ENCODE measurements around the gene SLC7A7. TPM values are rescaled to one million over a fixed set of nuclear protein-coding genes. Genes with fewer than 3 reads are reported as not detected.

SLC7A7 gene
- total and polyA plus RNA-seq, 10 of the 15 experiments (the other 5 are each of a cell fraction or from before 2014, with no cell fraction given): 27.8 to 79.2 (median 50.8) TPM

GRCh38 chr14:22798528-22798927 lies 16.7 kb downstream of the SLC7A7 start:
- ATAC-seq (no peak), FAIRE-seq (no peak), DNase-seq (ENCODE audit: low read depth, low spot score) (no peak)
- no TSS peak for BruUV-seq (replicated peaks)
- no peak overlapping the region for H3K4me3 ChIP-seq
- ChIA-PET RAD21 (ENCODE audit: unreplicated experiment) (interaction anchor here (1.0 to 9.8 kb wide), 2 partner anchors 9 to 10 kb away, joined by 4 to 219 read pairs; partner anchors contain the start of gene SLC7A7), POLR2A (interaction anchor here (11.3 kb wide), 1 partner anchor 10 kb away, joined by 245 read pairs; the partner anchor contains the start of gene SLC7A7), SMC1A (ENCODE audit: uncharacterized antibody, unreplicated experiment) (interaction anchor here (0.6 to 20.3 kb wide), 4 partner anchors 11 to 477 kb away, joined by 3 to 395 read pairs (median 3); partner anchors contain the start of gene SLC7A7), CTCF (no interaction called here)
- peak overlapping the region; percentile 46 for H3K4me2 ChIP-seq (ENCODE audit: control insufficient read depth, insufficient read depth)
- H3K27ac ChIP-seq (ENCODE audit: control insufficient read depth, insufficient read depth): peak overlapping the region; percentile 63
- H3K27me3 ChIP-seq (replicated peaks in 1 of 2; ENCODE audit: control insufficient read depth in 2 of 2, insufficient read depth in 2 of 2, low read length in 1 of 2): no peaks in the 10 kb centered on the region
- H3K79me2 ChIP-seq (ENCODE audit: control insufficient read depth, insufficient read depth, low read length): peaks cover 43% of the 10 kb centered on the region
- peaks cover 70% of the 10 kb centered on the region for H3K4me1 ChIP-seq (ENCODE audit: control insufficient read depth, insufficient read depth, low read length)
- 54% methylated on average over 2 of the region's 2 CpGs for WGBS (ENCODE audit: insufficient coverage, insufficient replicate concordance, low lambda C conversion rate, missing lambda C conversion rate)
- peak overlapping the region; percentile 28 for H2AFZ ChIP-seq (ENCODE audit: control insufficient read depth, low read depth, low read length)
- H4K20me1 ChIP-seq (ENCODE audit: control insufficient read depth, insufficient read depth): no peaks in the 10 kb centered on the region
- peaks cover 0 to 2% of the 10 kb centered on the region in 2 experiments; a peak in 2 of 4 replicates for H3K36me3 ChIP-seq (ENCODE audit: control insufficient read depth in 2 of 2, insufficient read depth in 2 of 2, low read length in 1 of 2)
- H3K9me3 ChIP-seq (replicated peaks; ENCODE audit: control insufficient read depth, insufficient read depth, low read length): no peaks in the 10 kb centered on the region
- no peak overlapping the region for H3K9ac ChIP-seq (ENCODE audit: control insufficient read depth, insufficient read depth, low read length)
- TF ChIP-seq MTA3 (IDR thresholded peaks at IDR 0.05; ENCODE audit: borderline replicate concordance, low read length) (no peak), ZBTB33 (IDR thresholded peaks at IDR 0.05) (no peak), KLF5 (IDR thresholded peaks at IDR 0.05; ENCODE audit: partially characterized antibody) (no peak), FOS (IDR thresholded peaks at IDR 0.05; ENCODE audit: borderline replicate concordance, extremely low read depth, insufficient read length) (no peak), LARP7 (IDR thresholded peaks at IDR 0.05) (no peak), SIN3A (IDR thresholded peaks at IDR 0.05; ENCODE audit: low read depth, low read length) (no peak), NBN (IDR thresholded peaks at IDR 0.05) (no peak), NFYB (IDR thresholded peaks at IDR 0.05; ENCODE audit: insufficient read depth, low read depth, low read length) (no peak), HCFC1 (IDR thresholded peaks at IDR 0.05; ENCODE audit: low read length) (no peak), ZNF207 (IDR thresholded peaks at IDR 0.05; ENCODE audit: borderline replicate concordance) (no peak)
- TF ChIP-seq, protein P1, sequence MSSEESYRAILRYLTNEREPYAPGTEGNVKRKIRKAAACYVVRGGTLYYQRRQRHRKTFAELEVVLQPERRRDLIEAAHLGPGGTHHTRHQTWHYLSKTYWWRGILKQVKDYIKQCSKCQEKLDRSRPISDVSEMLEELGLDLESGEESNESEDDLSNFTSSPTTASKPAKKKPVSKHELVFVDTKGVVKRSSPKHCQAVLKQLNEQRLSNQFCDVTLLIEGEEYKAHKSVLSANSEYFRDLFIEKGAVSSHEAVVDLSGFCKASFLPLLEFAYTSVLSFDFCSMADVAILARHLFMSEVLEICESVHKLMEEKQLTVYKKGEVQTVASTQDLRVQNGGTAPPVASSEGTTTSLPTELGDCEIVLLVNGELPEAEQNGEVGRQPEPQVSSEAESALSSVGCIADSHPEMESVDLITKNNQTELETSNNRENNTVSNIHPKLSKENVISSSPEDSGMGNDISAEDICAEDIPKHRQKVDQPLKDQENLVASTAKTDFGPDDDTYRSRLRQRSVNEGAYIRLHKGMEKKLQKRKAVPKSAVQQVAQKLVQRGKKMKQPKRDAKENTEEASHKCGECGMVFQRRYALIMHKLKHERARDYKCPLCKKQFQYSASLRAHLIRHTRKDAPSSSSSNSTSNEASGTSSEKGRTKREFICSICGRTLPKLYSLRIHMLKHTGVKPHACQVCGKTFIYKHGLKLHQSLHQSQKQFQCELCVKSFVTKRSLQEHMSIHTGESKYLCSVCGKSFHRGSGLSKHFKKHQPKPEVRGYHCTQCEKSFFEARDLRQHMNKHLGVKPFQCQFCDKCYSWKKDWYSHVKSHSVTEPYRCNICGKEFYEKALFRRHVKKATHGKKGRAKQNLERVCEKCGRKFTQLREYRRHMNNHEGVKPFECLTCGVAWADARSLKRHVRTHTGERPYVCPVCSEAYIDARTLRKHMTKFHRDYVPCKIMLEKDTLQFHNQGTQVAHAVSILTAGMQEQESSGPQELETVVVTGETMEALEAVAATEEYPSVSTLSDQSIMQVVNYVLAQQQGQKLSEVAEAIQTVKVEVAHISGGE (CRISPR knock-in tag; IDR thresholded peaks at IDR 0.05): no peak
- TF ChIP-seq, protein P2, sequence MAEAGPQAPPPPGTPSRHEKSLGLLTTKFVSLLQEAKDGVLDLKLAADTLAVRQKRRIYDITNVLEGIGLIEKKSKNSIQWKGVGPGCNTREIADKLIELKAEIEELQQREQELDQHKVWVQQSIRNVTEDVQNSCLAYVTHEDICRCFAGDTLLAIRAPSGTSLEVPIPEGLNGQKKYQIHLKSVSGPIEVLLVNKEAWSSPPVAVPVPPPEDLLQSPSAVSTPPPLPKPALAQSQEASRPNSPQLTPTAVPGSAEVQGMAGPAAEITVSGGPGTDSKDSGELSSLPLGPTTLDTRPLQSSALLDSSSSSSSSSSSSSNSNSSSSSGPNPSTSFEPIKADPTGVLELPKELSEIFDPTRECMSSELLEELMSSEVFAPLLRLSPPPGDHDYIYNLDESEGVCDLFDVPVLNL (IDR thresholded peaks at IDR 0.05; ENCODE audit: low read depth, low read length): no peak
- in situ Hi-C loops (cut with MboI) (no loop called here), intact Hi-C loops (cut with micrococcal nuclease; ENCODE audit: unreplicated experiment) (loop anchor here (10.0 kb wide), 1 partner anchor 314 kb away; no protein-coding TSS in a partner anchor)

All from GM12878 (cell line).